Gastroesophageal sphincter (tissue), 3 donors: ENCODE results near the gene IRF6.

ENCODE experiments used
- EP300 ChIP-seq: sonication (generic); formaldehyde crosslinking; IDR thresholded peaks from one replicate; pipeline ENCODE4 v1.6.1; 2017; ENCODE audit warnings: antibody characterized with exemption, mild to moderate bottlenecking
- POLR2A ChIP-seq, 2 donors: fragments of 450-650 bp; IDR thresholded peaks; one replicate each; pipeline ENCODE4 v1.6.1; 2017; ENCODE audit warnings: antibody characterized with exemption in 2 of 2, mild to moderate bottlenecking in 2 of 2, moderate library complexity in 1 of 2
- POLR2AphosphoS5 ChIP-seq: sonication (generic); formaldehyde crosslinking; IDR thresholded peaks from one replicate; pipeline ENCODE4 v1.6.1; 2017; ENCODE audit warnings: antibody characterized with exemption
- TF ChIP-seq, protein P1 (sequence below), 4 experiments: fragments of 200-600 bp in 2 of 4; fragments of 450-650 bp in 2 of 4; sonication (generic) in 1 of 4; IDR thresholded peaks; one replicate each; pipeline ENCODE4 v1.5.1; 2017 to 2019; ENCODE audit warnings: antibody characterized with exemption in 4 of 4, mild to moderate bottlenecking in 2 of 4, moderate library complexity in 2 of 4

- TF ChIP-seq, protein P1, sequence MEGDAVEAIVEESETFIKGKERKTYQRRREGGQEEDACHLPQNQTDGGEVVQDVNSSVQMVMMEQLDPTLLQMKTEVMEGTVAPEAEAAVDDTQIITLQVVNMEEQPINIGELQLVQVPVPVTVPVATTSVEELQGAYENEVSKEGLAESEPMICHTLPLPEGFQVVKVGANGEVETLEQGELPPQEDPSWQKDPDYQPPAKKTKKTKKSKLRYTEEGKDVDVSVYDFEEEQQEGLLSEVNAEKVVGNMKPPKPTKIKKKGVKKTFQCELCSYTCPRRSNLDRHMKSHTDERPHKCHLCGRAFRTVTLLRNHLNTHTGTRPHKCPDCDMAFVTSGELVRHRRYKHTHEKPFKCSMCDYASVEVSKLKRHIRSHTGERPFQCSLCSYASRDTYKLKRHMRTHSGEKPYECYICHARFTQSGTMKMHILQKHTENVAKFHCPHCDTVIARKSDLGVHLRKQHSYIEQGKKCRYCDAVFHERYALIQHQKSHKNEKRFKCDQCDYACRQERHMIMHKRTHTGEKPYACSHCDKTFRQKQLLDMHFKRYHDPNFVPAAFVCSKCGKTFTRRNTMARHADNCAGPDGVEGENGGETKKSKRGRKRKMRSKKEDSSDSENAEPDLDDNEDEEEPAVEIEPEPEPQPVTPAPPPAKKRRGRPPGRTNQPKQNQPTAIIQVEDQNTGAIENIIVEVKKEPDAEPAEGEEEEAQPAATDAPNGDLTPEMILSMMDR (IDR thresholded peaks at IDR 0.05): no peak
- no peak for TF ChIP-seq POLR2A (IDR thresholded peaks at IDR 0.05)
- TF ChIP-seq EP300: no peak
- no peak for TF ChIP-seq POLR2AphosphoS5
Observed at GRCh38 chr1:209746451-209747165, 59.3 kb downstream of the IRF6 start.
